NCI-H2196 (cell line): Measurements from ENCODE around the gene TXNDC5.
"Not testable (repeated sequence)": the region's sequence is repeated elsewhere in the genome, so short reads cannot be mapped to it uniquely, and the experiment has no call there.

Source experiments
- DNase-seq: peaks from one replicate; lab custom pipeline; 2025; ENCODE audit not compliant: unreplicated experiment; lab: John Stamatoyannopoulos, UW

TXNDC5 gene

DNA sequence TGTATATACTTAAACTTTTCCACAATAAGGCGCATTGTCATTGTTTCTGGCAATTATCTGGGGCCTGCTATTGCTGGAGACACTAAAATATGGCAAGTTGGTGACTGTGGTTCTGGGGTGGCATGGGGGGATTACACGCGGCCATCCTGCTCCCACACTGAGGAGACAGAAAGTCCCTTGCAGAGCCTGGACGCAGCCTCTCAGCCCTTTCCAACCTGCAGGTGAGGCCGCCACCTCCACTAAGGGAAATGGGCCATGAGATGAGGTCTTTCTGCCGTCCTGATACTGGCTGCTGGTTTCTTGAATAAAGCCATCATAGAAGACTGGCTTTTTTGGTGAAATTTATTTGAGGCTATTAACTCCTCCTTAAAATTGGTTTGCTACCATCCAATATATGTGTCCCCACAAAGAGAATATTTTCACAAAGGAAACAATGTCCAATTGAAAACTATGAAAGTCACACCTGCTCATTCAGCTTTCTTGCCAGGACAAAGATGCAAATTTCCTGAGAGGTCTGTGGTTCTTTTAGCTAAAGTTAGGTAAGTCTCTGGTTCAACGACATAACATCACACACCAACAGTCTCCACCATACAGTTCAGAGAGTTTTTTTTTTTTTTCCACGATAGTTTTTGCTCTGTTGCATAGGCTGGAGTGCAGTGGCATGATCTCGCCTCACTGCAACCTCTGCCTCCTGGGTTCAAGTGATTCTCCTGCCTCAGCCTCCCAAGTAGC, 13.0 kb downstream of the TXNDC5 start:
- no peak for DNase-seq

DNA sequence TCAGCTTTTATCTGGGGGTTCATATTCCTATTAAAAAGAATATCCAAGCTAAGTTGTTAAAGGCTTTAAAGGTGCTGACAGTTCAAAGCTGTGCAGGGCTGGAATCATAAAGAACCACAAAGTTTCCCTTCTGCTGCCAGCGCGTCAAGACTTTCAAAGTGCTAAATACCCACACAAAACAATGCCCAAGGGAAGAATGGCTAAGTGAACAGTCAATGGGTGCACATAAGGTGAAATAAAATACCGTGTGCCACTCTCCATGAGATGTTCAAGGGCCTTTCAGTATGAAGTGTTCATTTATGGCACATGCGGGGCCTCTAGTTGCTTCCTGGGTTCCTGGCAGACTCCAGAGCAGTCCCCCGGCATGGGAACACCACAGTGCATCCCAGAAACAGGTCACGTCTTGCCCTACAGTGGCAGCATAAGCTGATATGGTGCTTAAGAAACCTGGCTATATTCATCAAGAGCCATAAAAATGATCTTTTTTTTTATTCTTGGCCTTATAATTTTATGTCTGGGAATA, 14.1 kb downstream of the TXNDC5 start:
- DNase-seq, result no peak

DNA sequence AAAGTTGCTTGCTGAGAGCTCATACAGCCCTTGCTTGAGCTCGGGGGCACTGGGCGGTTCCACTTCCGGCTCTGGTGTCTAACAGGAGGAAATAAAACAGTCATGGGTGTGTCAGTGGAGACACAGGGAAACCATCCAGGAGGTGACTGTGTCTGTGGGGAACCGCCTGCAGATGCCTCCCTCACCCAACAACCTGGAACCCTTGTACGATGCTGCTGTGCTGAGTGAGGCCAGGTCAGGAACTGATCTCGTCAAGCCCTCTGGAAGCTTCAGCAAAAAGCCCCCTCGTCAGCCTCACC, 15.5 kb downstream of the TXNDC5 start:
- no peak for DNase-seq

DNA sequence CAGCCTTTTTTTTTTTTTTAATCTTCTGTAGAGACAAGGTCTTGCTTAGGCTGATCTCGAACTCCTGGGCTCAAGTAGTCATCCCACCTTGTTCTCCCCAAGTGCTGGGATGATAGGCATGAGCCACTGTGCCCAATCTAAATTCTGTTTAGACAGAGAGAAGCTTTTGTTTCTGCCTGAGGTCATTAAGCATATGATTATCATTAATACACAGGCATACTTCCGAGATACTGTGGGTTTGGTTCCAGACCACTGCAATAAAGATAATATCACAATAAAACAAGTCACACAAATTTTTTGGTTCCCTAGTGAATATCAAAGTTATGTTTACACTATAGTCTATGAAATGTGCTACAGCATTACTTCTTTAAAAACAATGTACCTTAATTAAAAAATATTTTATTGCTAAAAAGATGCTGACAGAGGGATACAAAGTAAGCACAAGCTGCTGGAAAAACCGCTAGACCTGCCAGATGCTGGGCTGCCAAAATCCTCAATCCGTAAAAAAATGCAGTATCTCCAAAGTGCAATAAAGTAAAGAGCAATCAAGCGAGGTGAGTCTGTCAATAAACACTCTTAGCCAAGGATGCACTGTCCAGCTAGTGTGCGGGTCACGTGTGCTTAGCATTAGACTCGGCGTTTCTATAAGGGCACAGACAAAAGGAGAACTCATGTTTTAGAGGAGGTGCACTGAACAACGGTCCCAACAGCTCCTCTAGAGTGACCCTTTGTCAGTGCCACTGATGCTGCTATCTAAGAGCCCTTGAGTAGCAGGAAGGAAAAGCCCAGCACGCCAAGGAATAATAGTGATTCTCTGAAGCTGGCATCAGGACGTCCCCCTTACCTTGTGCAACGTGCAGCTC, 16.1 kb downstream of the TXNDC5 start:
- no peak for DNase-seq

DNA sequence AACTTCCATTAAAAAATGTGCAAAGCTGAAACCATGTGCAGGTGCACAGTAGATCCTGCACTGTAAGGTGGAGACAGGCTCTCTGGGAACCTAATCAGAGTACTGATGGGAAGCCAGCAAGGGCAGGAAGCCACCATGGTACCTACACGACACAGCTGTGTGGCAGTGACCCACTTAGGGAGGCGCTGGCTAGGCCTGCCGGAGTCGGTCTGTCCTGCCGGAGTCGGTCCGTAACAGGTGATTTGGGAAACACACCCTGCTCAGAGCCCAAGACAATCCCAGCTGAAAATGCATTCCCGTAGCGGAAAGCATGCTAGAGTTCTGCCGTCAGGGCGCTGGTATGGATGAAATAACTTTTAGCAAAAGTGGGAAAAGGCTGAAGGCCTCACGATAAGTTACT, 17.2 kb downstream of the TXNDC5 start:
- no peak for DNase-seq

DNA sequence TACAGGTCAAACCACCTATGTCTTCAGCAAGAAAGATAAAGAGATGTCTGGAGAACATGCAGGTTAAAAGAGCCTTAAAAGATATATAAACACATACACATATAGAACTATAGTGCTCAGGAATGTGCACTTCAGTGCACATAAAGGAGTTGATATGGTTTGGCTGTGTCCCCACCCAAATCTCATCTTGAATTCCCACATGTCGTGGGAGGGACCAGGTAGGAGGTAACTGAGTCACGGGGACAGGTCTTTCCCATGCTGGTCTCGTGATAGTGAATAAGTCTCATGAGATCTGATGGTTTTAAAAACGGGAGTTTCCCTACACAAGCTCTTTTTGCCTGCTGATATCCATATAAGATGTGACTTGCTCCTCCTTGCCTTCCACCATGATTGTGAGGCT, 18.2 kb downstream of the TXNDC5 start:
- DNase-seq, result not testable (repeated sequence)

DNA sequence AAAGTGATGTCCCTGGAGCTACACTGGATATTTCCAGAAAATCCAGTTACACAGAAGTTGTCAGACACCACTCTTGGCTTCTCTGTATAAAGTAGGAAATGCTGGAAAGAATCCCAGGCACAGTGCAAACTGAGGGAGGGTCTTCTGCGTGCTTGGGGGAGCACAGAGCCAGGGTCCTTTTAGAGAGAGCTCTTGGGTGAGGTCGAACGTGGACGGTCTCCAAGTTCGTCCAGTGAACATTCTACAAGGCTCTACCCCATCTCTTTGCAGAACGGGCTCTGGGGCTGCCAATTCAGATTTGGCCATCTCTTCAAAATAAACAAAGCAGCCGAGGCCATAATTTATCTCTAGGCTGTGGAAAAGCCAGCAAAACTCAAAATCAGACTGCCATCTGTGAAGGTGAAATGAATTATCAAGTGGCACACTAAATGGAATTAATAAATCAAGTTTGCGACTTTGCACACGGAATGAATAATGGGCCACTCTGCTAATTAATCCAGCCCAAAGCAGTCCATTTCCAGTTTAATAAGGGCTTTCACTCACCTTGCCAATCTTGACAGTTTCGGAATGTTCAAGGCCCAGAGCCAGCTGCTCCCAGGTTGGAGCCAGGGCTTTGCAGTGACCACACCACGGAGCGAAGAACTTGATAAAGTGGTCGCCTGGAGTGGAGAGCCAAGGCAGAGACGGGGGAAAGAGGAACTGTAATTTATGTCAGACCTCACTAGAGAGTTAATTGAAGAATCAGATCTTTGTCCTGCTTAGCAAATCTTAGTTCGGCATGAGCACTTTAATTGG, 19.3 kb downstream of the TXNDC5 start:
- no peak for DNase-seq

DNA sequence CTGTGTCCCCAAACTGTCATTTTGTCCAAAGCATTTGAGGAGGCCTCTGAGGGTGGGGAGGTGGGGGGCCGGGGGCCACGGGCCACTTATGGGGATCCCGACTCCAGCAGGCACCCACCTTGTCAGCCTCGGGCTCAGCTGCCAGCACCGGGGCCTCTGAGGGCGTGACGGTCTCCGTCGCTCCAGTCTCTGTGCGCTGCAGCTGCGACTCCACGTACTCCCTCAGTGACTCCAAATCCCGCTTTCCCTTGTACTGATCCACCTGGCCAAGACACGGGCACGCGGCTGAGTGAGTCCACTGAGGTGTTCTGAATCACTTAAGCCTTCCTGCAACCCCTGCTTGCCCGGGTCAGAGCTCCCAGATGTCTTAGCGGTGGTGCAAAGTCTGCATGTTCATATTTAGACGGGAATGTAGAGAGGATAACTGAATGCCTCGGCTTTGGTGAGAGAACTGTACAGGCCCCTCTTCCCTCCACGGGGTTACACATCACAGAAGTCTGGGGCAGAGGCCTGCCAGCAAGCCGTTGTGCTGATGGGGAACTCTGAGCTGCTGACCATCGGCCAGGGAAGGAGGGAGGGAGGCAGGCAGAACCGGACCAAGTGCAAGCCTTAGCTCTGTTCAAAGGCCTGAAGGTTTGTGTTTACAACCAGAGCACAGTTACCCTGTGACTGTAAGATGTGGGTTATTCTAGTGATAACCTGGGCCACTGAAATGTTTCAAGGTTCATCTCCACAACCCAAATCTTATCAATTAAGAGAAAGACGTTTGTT, 21.8 kb downstream of the TXNDC5 start:
- no peak for DNase-seq

DNA sequence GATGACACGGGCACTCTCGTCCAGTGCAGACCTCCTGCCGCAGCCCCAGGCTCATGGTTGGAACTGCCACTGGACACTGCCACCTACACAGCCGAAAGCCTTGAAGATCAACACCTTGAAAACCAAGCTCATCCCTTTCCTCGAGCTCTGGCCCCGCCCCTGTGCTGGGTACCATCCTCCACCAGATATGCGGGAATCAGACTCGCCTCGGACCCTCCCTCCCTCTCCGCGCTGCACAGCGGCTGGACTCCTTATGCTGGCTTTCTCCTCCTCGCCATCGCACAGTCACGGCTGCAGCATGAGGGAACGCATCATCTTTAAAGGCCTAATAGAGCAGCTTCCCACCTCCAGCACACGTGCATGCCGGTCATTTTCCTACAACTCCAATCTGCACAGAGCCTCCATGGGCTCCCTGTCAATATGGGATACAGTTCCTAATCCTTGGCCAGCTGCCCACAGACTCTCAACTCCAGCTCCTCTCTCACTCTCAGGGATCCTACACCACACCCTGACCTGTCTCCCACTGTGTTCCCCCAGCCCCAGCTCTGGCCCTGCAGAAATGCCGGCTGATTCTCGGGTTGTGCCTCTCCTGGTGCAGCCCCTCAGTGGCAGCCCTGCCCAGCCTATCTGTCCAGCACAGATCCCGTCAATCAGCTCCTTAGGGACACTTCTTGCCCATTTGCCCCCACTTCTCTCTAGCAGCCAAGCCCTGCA, 23.2 kb downstream of the TXNDC5 start:
- DNase-seq, result no peak

DNA sequence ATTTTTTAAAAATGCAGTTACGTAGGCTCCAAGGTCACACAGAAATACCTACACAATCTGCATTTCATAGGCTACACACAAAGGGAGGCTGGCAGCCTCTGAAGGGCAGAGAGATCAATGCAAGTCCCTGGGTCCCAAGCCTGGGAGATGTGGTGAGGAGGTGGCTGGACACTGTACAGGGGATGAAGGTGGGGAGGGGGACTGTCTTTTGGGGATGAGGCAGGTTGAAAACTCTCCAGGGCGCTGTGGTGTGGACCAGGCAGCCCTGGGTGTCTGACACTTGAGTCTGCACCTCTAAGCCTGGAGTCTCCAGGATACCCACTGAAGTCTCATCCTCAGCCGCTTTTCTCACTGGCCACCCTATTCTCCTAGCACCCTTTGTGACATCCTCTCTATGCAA, 24.5 kb downstream of the TXNDC5 start:
- DNase-seq, result no peak

DNA sequence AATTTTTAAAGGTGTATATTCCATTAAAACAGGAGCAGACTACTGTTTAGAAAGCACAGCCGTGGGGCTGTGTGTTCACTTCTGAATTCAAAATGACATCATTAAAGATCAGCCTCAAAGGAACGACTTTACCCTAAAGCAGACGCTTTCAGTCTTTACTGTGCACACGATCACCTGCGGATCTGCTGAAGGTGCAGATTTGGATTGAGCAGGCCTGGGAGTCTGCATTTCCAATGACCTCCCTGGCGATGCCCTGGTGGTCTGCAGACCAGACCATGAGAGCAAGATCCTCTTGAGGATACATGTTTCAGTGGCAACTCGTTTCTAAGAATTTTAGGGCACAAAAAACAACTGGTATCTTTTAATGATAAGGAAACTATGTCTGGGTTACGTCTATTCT, 27.2 kb downstream of the TXNDC5 start:
- no peak for DNase-seq

DNA sequence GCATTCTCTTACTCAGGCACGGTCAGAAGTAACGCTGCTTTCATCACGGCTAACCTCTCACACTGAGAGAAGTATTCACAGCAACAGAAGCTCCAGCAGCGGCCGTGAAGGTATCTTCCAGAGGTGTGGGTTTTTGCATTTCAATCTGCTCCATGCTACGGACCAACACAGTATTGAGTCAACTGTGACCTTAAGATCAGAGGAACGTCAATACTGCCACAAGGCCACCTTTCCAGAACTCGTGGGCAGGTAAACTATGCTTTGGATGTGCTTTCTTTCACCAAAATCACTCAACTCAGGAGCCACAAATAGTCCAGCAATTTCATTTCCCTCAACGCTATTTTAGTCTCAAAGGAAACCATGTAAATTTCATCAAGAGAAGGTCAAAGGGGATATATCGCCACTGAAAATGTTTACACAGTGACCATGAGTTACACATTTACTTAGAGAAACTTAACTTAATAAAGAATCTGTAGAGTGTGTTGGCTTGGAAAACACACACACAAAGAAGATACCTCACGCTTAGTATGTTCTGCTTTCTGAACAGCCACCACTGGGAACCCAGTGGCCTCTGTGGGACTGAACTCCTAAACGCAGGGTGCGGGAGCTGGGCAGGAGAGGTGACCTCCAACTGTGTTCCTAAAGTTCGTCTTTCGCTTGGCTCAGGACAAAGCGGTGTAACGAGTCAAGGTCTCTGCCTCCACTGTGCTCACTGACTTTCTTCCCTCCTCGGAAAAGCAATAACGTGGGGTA, 27.9 kb downstream of the TXNDC5 start:
- no peak for DNase-seq

DNA sequence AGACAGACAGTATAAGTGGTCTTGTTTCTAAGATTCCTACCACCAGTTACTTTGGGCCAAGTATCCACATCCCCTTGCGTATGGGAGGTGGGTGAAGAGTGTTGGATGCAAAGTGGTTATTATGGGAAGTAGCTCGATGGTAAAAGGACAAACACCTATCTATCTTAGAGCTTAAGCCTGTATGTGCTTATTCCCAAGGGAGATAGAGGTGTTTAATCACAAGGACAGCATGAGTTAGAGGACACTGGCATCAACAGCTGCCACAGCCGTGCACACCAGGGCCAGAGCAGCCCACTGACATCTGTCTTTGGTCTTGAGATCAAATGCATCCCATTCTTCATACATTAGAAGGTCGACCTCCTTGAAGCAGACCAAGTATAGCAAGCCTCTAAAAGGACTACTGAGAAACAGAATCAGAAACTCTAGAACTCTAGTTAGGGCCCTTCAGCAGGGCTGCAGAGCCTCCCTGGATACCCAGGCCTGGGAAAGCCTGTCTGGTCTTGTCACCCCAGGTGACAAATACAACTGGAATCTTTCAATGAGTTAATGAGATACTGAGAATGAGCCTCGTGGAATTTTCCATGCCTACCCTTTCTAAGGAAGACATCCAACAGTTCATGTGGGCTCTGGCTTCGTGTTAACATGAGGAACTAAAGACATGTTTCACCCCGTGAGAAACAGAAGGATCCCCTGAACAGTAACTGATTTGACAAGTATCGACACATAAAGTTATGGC, 28.7 kb downstream of the TXNDC5 start:
- no peak for DNase-seq

DNA sequence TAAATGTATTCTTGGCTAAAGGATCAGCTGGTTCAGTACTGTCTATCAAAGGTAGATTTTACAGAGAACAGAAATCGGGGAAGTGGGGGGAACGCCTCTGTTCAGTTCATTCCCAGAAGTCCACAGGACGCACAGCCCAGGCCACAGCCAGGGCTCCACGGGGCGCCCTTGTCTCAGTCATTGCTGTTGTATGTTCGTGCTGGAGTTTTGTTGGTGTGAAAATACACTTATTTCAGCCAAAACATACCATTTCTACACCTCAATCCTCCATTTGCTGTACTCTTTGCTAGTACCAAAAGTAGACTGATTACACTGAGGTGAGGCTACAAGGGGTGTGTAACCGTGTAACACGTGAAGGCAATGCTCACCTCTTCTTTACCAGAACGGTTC, 29.9 kb downstream of the TXNDC5 start:
- no peak for DNase-seq

DNA sequence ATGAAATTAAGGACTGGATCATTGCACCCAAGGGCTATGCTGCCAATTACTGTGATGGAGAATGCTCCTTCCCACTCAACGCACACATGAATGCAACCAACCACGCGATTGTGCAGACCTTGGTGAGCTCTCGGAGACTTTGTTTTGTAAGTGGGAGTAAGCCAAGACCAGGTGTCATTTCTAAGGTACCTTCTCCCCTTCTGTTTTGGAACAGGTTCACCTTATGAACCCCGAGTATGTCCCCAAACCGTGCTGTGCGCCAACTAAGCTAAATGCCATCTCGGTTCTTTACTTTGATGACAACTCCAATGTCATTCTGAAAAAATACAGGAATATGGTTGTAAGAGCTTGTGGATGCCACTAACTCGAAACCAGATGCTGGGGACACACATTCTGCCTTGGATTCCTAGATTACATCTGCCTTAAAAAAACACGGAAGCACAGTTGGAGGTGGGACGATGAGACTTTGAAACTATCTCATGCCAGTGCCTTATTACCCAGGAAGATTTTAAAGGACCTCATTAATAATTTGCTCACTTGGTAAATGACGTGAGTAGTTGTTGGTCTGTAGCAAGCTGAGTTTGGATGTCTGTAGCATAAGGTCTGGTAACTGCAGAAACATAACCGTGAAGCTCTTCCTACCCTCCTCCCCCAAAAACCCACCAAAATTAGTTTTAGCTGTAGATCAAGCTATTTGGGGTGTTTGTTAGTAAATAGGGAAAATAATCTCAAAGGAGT, 30.4 kb downstream of the TXNDC5 start:
- DNase-seq, result no peak

DNA sequence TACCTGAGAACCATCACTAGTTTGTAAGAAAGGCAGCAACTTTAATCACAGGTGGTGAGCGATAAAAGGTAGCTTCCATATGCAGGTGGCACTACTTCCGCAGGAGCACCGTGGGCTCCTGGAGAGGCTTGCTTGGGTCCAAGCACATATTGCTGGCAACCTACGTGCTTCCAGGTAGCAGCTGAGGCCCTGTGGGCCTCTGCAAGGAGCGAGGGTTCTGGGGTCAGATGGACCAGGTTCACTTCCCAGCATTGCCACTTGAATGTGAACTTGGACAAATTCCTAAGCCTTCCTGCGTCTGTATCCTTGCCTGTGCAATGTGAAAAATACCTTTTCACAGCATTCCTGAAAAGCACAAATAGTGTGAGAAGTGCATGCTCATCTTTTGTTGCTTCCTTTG, 31.0 kb downstream of the TXNDC5 start:
- no peak for DNase-seq

DNA sequence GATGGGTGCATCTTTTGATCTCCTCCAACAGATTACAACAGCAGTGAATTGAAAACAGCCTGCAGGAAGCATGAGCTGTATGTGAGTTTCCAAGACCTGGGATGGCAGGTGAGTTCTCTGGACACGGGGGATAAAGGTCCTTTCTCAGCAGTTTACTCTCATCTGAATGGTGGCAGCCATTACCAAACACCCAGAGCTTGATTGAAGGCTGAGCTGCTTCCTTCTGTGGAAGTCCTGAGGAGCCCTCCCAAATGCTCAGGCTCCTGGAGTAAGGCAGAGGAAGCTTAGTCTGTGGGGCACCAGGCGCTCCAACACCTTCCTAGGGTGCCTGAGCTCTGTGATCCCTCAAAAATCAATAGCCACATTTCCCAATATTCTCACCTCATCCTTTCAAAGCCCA, 31.5 kb downstream of the TXNDC5 start:
- no peak for DNase-seq

DNA sequence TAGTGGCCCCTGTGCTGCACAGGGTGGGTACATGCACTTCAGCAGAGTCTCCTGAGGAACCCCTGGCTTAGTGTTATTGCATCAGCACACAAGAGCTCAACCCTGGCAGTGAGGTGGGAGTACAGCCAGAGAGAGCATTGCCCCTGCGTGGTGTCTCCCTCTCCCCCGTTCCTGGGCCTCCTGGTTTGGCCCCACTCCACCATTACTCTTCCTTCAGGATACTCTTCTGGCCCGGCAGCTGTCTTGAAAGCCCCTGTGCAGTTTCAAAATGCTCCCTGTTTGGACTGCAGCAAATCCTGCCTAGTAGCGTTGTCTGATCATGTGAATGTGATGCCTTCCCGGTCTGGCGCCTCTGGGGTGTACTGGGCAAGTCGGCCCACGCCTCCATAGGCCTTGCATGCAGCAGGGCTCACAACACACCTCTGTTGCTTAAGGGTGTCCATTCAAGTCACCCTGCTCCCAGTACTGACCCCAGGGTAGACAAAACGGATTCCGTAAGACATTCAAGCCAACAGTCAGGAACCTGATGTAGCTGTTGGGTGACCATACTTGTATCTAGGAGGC, 32.1 kb downstream of the TXNDC5 start:
- DNase-seq, result no peak
